MG63 (cell line): ENCODE data around the gene ERBB4. TPM values are rescaled to one million over a fixed set of nuclear protein-coding genes. Genes with fewer than 3 reads are reported as not detected.
"Not testable (repeated sequence)": the region's sequence is repeated elsewhere in the genome, so short reads cannot be mapped to it uniquely, and the experiment has no call there.

Source experiments
- DNase-seq: peaks from one replicate; pipeline ENCODE4 v3.0.0-alpha.2; 2020
- H3K27me3 ChIP-seq: fragments of 250-450 bp; sonication (Bioruptor Pico); 2 replicates; pipeline ENCODE4 v1.5.1; 2020; ENCODE audit warnings: mild to moderate bottlenecking, moderate library complexity
- H3K36me3 ChIP-seq: fragments of 250-450 bp; sonication (Bioruptor Pico); 2 replicates; pipeline ENCODE4 v1.5.1; 2020; ENCODE audit warnings: mild to moderate bottlenecking, moderate library complexity
- H3K4me3 ChIP-seq: fragments of 250-450 bp; sonication (Bioruptor Pico); 2 replicates; pipeline ENCODE4 v1.5.1; 2020; ENCODE audit warnings: mild to moderate bottlenecking, moderate library complexity
- H3K9me3 ChIP-seq: fragments of 250-450 bp; sonication (Bioruptor Pico); 2 replicates; pipeline ENCODE4 v1.5.1; 2020; ENCODE audit warnings: mild to moderate bottlenecking, moderate library complexity
- total RNA-seq: library from RNA; depleted of rRNA; stranded (reverse); fragments of >200 nt; shearing (Covaris generic); gene quantifications from 2 replicates; pipeline ENCODE4 v1.2.3, GENCODE V29; 2014; ENCODE audit warnings: low replicate concordance

The ERBB4 gene
- total RNA-seq, 1 experiment from 2014 or later, result 0.07 TPM

- Histone ChIP-seq H3K4me3 (no peak overlapping the region), H3K36me3 (no peaks in the 10 kb centered on the region), H3K9me3 (no peaks in the 10 kb centered on the region), H3K27me3 (no peaks in the 10 kb centered on the region)
- DNase-seq, result no peak
Observed at GRCh38 chr2:211737282-211737681, 801.3 kb downstream of the ERBB4 start.

DNA sequence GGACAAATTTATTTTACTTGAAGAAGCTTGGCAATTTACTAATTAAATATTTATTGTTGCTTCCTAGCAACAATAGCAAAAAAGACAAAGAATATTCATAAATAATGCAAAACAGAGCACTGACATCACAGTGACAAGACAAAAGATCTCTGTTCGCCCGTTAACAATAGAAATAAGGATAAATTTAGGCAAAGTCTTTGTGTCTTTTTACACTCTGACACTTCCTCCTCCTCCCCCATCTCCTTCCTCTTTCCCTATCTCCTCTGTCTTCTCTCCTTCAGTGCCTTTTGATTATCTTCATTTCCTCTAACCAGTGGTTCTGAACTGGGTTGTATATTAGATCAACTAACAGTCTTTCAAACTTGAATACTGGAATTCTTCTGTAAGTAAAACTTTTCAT is 808.4 kb downstream of the ERBB4 start:
- DNase-seq, result no peak
- Histone ChIP-seq H3K4me3 (no peak overlapping the region), H3K9me3 (no peaks in the 10 kb centered on the region), H3K27me3 (no peaks in the 10 kb centered on the region), H3K36me3 (no peaks in the 10 kb centered on the region)

GRCh38 chr2:211729433-211729832 is 809.2 kb downstream of the ERBB4 start:
- H3K27me3 ChIP-seq, result no peaks in the 10 kb centered on the region
- no peak overlapping the region for H3K4me3 ChIP-seq
- DNase-seq, result no peak
- H3K36me3 ChIP-seq, result no peaks in the 10 kb centered on the region
- H3K9me3 ChIP-seq, result no peaks in the 10 kb centered on the region

- no peak for DNase-seq
- no peaks in the 10 kb centered on the region for H3K36me3 ChIP-seq
- no peaks in the 10 kb centered on the region for H3K27me3 ChIP-seq
- no peaks in the 10 kb centered on the region for H3K9me3 ChIP-seq
- no peak overlapping the region for H3K4me3 ChIP-seq
Observed at GRCh38 chr2:211724933-211725332, 813.7 kb downstream of the ERBB4 start.

- no peak for DNase-seq
- H3K4me3 ChIP-seq, result no peak overlapping the region
- no peaks in the 10 kb centered on the region for H3K9me3 ChIP-seq
- H3K36me3 ChIP-seq, result no peaks in the 10 kb centered on the region
- no peaks in the 10 kb centered on the region for H3K27me3 ChIP-seq
Observed at GRCh38 chr2:211723398-211723797, 815.2 kb downstream of the ERBB4 start.

DNA sequence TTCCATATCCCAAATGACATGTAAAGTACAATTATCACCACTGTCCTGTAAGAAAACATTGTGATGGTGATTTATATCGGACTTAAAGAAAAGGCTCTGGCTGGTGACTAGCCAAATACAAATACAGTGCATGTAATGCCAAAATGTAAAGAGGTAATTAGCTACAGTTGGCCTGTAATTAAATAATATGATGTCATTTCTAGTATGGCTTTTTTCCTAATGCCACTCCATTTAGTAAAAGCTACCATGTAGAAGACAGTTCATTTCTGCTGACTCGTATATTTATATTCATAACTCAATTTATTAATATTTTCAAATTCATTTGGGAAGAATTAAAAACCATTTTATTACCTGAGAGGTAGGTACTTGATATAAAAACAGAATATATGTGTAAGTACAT is 815.7 kb downstream of the ERBB4 start:
- H3K27me3 ChIP-seq, result no peaks in the 10 kb centered on the region
- no peak overlapping the region for H3K4me3 ChIP-seq
- H3K9me3 ChIP-seq, result no peaks in the 10 kb centered on the region
- H3K36me3 ChIP-seq, result no peaks in the 10 kb centered on the region
- no peak for DNase-seq

GRCh38 chr2:211721874-211722273 is 816.7 kb downstream of the ERBB4 start:
- not testable (repeated sequence) for H3K4me3 ChIP-seq, H3K27me3 ChIP-seq, H3K36me3 ChIP-seq, DNase-seq, H3K9me3 ChIP-seq

GRCh38 chr2:211709389-211709788 is 829.2 kb downstream of the ERBB4 start:
- H3K4me3 ChIP-seq, result no peak overlapping the region
- no peaks in the 10 kb centered on the region for H3K36me3 ChIP-seq
- H3K9me3 ChIP-seq, result no peaks in the 10 kb centered on the region
- no peaks in the 10 kb centered on the region for H3K27me3 ChIP-seq
- no peak for DNase-seq

DNA sequence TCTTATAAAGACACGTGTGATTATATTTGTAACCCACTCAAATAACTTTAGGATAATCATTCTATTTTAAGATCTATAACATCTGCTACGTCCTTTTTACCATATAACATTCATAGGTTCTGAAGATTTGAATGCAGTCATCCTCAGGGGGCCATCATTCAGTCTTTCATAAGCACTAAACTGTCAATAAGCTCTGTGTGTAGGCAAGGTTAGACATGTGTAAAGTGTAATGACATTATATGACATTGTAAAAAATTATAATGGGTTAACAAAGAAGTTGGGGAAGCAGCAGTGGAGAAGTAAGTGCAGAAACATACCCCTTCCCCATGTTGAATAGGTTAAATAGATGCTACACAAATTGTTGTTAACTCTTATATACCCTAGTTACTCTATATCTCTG is 845.9 kb downstream of the ERBB4 start:
- H3K4me3 ChIP-seq, result no peak overlapping the region
- H3K36me3 ChIP-seq, result no peaks in the 10 kb centered on the region
- no peaks in the 10 kb centered on the region for H3K27me3 ChIP-seq
- H3K9me3 ChIP-seq, result no peaks in the 10 kb centered on the region
- no peak for DNase-seq

GRCh38 chr2:211690736-211691135 is 847.9 kb downstream of the ERBB4 start:
- H3K36me3 ChIP-seq, result no peaks in the 10 kb centered on the region
- no peaks in the 10 kb centered on the region for H3K9me3 ChIP-seq
- H3K4me3 ChIP-seq, result no peak overlapping the region
- no peaks in the 10 kb centered on the region for H3K27me3 ChIP-seq
- no peak for DNase-seq

DNA sequence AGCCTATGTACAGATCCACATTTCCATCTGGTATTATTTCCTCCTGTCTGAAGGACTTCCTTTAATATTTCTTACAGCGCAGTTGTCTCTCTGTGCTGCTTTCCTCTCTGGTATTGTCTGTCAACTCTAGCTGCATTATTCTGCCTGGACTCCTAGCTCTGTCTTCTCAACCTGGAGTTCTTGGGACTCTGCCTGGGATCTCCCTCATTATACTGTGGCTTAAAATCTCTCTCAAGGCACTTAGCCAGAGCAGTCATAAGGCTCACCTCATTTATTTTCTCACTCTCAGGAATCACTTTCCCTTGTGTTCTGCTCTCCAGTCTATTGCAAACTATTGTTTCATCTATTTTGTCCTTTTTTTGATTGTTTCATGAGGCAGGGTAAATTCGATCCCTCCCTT is 850.4 kb downstream of the ERBB4 start:
- Histone ChIP-seq H3K36me3 (no peaks in the 10 kb centered on the region), H3K9me3 (peaks cover 10% of the 10 kb centered on the region; the same call in 1 of the 2 replicates), H3K27me3 (no peaks in the 10 kb centered on the region), H3K4me3 (no peak overlapping the region)
- DNase-seq, result no peak

- Histone ChIP-seq H3K36me3 (no peaks in the 10 kb centered on the region), H3K27me3 (no peaks in the 10 kb centered on the region)
Observed at GRCh38 chr2:211674715-211675114, 863.9 kb downstream of the ERBB4 start.

GRCh38 chr2:211673133-211673905 is 865.3 kb downstream of the ERBB4 start:
- H3K36me3 ChIP-seq, result no peaks in the 10 kb centered on the region

More at GRCh38 chr2:211674715-211675114, 863.9 kb downstream of the ERBB4 start:
- no peak overlapping the region for H3K4me3 ChIP-seq
- DNase-seq, result no peak
- no peaks in the 10 kb centered on the region for H3K9me3 ChIP-seq

DNA sequence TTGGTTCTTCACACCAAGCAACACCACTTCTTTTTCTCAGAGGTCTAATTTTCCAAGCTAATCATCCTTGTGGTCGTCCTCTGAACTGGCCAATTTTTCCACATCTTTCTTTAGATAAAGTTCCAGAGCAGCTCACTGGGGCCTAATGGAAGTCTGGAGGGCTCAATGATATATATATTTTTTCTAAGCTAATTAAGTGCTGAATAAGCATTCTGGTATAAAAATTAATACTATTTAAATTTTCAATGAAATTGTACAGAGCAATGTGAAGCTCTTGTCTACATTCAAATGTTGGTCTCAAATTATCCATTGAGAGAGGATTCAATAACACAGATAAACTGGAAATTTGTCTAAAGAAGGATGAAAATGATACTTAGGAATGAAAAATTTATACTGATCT is 866.6 kb downstream of the ERBB4 start:
- no peak for DNase-seq
- Histone ChIP-seq H3K4me3 (no peak overlapping the region), H3K36me3 (no peaks in the 10 kb centered on the region), H3K9me3 (no peaks in the 10 kb centered on the region), H3K27me3 (no peaks in the 10 kb centered on the region)

More at GRCh38 chr2:211673133-211673905, 865.3 kb downstream of the ERBB4 start:
- H3K27me3 ChIP-seq, result no peaks in the 10 kb centered on the region
- no peak overlapping the region for H3K4me3 ChIP-seq
- H3K9me3 ChIP-seq, result no peaks in the 10 kb centered on the region
- DNase-seq, result no peak

DNA sequence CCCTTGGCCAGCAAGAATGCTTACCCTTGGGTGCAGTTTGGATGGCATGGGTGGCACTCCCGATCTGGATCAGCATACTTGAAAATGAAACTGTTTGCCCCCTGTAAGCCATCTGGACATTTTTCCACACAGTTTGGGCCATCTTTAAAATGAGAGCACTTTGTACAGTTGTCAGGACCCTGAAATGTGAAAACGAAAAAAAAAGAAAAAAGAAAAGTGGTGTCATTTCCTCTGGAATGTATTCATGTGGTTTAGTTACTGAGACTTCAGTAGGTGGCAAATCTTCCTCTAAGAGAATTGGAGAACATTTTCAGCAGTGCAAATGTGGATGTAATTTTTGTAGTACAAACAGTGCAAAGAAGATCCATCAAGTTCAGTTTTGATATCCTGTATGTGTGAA is 873.3 kb downstream of the ERBB4 start:
- H3K27me3 ChIP-seq, result no peaks in the 10 kb centered on the region

DNA sequence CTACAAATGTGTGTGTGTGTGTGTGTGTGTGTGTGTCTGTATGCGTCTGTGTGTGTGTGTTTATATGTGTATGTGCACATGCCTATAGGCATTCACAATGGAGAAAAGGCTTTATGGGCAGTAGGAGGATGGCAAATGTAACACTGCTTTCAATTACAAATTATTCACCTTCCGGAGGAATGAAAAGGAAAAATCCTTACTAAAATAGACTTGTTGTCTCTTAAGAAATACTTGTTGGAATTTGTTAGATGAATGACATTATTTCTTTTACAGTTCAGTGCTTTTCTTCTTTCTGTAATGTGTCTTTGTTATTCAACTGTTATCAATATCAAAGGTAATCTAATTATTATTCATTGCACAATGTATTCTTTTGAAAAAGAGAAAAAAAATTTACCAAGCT is 874.3 kb downstream of the ERBB4 start:
- Histone ChIP-seq H3K36me3 (no peaks in the 10 kb centered on the region), H3K27me3 (no peaks in the 10 kb centered on the region), H3K9me3 (no peaks in the 10 kb centered on the region), H3K4me3 (no peak overlapping the region)
- no peak for DNase-seq

More for the DNA sequence above, 873.3 kb downstream of the ERBB4 start:
- Histone ChIP-seq H3K36me3 (no peaks in the 10 kb centered on the region), H3K9me3 (no peaks in the 10 kb centered on the region), H3K4me3 (no peak overlapping the region)
- no peak for DNase-seq

GRCh38 chr2:211654211-211654780 is 884.3 kb downstream of the ERBB4 start:
- Histone ChIP-seq H3K27me3 (no peaks in the 10 kb centered on the region), H3K9me3 (no peaks in the 10 kb centered on the region), H3K36me3 (no peaks in the 10 kb centered on the region), H3K4me3 (no peak overlapping the region)
- DNase-seq, result no peak

GRCh38 chr2:211652327-211652726 is 886.3 kb downstream of the ERBB4 start:
- H3K27me3 ChIP-seq, result no peaks in the 10 kb centered on the region
- H3K4me3 ChIP-seq, result no peak overlapping the region
- no peak for DNase-seq
- no peaks in the 10 kb centered on the region for H3K36me3 ChIP-seq
- H3K9me3 ChIP-seq, result no peaks in the 10 kb centered on the region
